ENCODE data around the gene PLIN4. TPM values are rescaled to one million over a fixed set of nuclear protein-coding genes. Genes with fewer than 3 reads are reported as not detected.

The PLIN4 gene, protein sequence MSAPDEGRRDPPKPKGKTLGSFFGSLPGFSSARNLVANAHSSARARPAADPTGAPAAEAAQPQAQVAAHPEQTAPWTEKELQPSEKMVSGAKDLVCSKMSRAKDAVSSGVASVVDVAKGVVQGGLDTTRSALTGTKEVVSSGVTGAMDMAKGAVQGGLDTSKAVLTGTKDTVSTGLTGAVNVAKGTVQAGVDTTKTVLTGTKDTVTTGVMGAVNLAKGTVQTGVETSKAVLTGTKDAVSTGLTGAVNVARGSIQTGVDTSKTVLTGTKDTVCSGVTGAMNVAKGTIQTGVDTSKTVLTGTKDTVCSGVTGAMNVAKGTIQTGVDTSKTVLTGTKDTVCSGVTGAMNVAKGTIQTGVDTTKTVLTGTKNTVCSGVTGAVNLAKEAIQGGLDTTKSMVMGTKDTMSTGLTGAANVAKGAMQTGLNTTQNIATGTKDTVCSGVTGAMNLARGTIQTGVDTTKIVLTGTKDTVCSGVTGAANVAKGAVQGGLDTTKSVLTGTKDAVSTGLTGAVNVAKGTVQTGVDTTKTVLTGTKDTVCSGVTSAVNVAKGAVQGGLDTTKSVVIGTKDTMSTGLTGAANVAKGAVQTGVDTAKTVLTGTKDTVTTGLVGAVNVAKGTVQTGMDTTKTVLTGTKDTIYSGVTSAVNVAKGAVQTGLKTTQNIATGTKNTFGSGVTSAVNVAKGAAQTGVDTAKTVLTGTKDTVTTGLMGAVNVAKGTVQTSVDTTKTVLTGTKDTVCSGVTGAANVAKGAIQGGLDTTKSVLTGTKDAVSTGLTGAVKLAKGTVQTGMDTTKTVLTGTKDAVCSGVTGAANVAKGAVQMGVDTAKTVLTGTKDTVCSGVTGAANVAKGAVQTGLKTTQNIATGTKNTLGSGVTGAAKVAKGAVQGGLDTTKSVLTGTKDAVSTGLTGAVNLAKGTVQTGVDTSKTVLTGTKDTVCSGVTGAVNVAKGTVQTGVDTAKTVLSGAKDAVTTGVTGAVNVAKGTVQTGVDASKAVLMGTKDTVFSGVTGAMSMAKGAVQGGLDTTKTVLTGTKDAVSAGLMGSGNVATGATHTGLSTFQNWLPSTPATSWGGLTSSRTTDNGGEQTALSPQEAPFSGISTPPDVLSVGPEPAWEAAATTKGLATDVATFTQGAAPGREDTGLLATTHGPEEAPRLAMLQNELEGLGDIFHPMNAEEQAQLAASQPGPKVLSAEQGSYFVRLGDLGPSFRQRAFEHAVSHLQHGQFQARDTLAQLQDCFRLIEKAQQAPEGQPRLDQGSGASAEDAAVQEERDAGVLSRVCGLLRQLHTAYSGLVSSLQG (N-terminal part only)
- 0.13 TPM in 1 of 2 replicates, not detected in the other for total RNA-seq

DNA sequence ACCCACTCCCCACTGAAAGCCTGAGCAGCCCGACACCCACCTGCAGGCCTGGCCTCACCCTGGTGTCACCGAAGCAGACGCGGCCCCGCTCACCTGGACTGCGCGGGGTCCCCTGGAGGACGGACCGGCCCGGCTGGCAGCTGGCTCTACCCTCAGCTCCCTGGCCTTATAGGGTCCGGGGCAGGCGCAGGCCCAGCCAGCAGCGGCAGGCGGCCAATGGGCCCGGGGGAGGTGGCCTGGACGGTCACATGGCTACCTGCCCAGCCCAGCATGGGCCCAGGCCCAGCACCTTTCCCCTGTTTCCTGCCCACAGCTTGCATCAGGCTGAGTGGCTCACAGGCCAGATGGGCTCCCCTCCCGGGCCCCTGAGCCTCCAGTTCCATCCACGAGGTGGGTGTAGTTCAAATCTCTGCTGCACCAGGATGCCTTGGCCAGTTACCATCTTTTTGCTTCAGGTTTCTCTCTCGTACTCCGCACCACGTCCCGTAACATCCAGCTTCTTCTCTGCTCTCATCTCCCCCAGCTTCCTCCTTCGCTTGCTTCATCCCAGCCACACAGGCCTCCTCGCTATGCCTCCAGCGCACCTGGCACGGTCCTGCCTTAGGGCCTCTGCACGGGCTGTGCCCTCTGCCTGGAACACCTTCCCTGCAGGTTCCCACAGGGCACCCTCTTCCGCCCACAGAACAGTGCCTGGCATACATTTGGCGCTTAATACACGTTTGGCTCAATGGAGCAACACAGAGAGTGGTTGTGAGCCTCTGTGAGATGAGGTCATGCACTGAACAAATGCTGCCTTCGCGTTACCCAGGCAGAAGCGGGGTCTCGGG, at the start of gene PLIN4:
TSS of gene PLIN4 (minus strand) at position 142 of the 827 bp plus-strand sequence. CDS start 214 bp downstream, outside the sequence.

DNA sequence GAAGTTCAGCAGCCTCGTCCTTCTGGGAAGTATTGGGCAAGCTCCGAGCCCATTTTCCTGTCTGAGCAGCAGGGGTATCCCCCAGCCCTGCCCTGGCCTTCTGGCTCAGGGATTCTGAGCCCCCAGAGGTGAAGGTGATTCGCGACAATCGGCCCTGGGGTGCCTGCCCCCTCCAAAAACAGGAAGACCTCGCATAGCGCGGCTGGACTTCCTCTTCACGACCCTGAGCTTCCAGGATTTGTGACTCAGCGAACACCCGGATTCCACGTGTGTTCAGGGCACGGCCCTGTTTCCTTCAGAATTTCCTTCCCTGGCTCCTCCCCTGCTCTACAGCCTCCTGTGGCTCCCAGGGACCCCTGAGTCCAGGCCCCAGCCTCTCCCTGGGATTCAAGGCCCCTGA, 41.3 kb upstream of the PLIN4 start, which contains the start of gene SEMA6B:
TSS of gene SEMA6B (minus strand) at position 116 of the 400 bp plus-strand sequence. CDS start 1,227 bp downstream, outside the sequence.

DNA sequence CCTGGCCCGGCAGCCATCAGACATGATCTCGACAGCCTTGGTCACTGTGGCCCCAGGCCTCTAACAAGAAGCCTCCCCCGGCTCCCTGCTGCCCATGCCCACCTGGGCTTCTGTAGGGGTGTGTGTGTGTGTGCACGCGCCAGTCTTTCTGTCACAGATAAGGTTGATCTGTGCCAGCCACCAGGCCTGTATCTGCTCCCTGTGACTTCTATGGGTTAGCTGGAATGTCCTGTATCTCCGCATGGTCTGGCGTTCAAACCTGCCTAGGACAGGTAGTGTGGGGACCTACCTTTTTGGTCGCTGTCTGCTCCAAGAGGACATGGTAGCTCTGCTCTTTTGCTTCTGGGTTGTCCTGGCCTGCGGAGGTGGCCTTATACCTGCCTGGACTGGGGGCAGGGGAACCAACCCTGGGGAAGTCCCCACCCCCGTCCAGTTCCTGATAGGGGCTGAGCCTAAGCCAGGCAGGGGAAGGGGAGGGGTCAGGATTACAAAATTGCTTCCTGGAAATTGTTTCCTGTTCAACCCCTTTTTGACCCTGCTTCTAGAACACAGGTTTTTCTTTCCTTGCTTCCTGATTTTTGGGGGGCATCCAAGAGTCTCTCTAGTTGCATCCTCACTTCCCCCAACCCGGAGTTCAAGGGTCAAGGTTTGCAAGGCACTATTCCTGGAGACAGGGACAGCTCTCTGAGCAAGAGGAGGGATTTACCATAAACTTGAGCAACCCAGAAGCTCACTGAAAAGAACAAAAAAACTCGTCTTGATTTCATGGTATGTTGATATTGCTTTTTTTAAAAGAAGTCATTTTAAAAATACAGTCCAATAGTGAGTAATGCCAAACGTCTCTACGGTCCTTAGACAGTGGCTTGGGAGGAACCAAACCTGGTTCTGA, 21.7 kb upstream of the PLIN4 start, which contains the start of gene LRG1:
TSS of gene LRG1 (minus strand) at position 344 of the 889 bp plus-strand sequence. CDS start at position 321, 23 bp downstream.

DNA sequence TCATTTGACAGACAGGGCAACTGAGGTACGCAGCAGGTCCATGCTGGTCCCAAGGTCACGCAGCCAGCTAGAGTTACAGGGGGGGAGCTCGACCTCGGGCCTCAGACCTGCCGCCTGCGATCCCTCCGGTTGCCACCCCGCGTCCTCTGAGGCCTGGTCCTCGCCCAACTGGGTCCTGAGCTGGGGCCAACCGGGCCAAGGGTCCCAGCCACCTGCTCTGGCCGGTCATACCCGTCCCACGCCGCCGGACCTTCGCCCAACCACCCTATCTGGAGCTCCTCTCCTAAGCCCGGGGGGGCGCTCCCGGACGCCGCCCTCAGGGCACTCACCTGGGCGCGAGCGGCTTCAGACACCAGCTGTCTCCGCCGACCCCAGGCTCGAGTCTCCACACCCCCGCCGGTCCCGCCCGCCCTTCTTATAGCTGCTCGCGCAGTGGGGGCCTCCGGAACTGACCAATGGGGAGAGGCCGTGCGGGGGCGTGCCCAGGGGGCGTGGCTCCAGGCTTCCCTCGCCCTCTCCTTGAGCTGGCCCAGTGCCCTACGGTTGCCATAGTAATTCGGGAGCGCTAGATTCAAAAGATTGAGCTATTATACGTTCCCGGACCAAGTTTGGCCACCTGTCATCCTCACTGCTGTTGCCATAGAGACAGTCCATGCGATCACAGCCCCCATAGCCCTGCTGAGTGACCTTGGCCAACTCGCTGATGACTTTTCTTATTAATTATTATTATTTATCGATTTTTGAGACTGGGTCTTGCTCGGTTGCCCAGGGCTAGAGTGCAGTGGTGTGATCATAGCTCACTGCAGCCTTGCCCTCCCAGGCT, 16.8 kb upstream of the PLIN4 start, which contains the start of gene PLIN5:
TSS of gene PLIN5 (minus strand) at position 389 of the 823 bp plus-strand sequence. CDS start 1,150 bp downstream, outside the sequence.

DNA sequence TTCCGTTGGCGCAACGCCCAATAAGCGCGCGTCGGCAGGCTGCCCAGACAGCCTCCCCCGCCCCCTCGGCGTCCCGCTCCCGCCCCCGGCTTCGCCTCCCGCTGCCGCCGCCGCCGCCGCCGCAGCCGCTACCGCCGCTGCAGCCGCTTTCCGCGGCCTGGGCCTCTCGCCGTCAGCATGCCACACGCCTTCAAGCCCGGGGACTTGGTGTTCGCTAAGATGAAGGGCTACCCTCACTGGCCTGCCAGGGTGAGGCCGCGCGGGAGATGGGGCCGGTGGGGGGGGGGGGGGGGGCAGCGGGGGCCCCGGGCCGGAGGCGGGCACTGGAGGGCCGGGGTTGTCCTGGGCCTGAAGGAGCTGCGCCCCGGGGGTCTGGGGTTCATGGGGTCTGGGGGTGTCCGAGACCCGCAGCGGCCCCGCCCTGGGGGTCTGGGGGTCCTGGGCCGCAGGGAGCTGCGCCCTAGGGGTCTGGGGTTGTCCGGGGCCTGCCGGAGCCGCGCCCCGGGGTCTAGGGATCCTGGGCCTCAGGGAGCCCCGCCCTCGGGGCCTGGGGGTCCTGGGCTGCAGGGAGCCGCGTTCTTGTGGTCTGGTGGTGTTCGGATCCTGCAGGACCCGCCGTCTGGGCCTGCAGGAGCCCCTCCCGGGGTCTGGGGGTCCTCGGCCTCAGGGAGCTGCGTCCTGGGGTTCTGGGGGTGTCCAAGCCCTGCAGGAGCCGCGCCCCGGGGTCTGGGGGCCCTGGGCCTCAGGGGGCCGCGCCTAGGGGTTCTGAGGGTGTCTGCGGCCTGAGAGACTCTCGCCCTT, 45.9 kb downstream of the PLIN4 start, which contains the start of gene HDGFL2:
TSS of gene HDGFL2 (plus strand) at position 124 of the 801 bp plus-strand sequence. CDS start at position 178, 54 bp downstream.

DNA sequence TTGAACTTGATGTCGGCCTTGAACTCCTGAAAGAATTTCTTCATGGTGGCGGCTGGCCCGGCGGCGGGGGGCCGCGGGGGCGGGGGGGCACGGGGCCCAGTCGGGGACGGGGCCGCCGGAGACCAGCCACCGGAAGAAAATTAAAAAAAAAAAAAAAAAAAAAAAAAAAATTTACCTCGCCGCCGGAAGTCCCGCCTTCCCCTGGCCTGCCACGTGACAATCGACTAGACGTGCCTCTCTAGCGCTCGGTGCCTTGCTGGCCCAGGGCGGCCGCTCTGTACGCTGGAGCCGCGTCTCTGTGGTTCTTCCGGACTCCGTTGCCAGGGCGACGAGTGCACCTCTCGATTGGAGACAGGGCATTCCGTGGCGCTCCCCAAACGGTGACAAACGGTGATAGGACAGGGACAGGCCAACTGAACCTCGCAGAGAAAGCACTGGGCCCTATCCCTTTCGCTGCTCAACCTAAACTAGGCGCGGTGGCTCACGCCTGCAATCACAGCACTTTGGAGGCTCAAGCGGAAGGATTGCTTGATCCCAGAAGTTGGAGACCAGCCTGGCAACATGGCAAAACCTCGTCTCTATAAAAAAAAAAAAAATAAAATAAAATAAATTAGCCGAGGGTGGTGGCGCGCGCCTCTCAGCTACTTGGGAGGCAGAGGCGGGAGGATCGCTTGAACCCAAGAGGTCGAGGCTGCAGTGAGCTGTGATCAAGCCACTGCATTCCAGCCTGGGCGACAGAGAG, 60.5 kb downstream of the PLIN4 start, which contains the start of gene UBXN6:
TSS of gene UBXN6 (minus strand) at position 141 of the 742 bp plus-strand sequence. CDS start at position 44, 97 bp downstream.

Other genes with a start within 250 kb of the PLIN4 start
- not detected in 2 replicates for gene SHD, start 239.2 kb downstream of the PLIN4 start, total RNA-seq
- gene TMIGD2, start 216.1 kb downstream of the PLIN4 start, total RNA-seq = not detected in 2 replicates
- 13.8 and 29.7 TPM in 2 replicates for gene FSD1, start 213.9 kb downstream of the PLIN4 start, total RNA-seq
- gene STAP2, start 179.7 kb downstream of the PLIN4 start, total RNA-seq = 42.7 and 52.2 TPM in 2 replicates
- gene MPND, start 174.9 kb downstream of the PLIN4 start, total RNA-seq = 6.2 and 11.0 TPM in 2 replicates
- gene SH3GL1, start 117.9 kb downstream of the PLIN4 start, total RNA-seq = 99.9 and 101 TPM in 2 replicates
- gene CHAF1A, start 115.8 kb downstream of the PLIN4 start, total RNA-seq = 12.0 and 31.4 TPM in 2 replicates
- 114 and 193 TPM in 2 replicates for gene UBXN6, start 60.7 kb downstream of the PLIN4 start, total RNA-seq
- gene HDGFL2, start 46.2 kb downstream of the PLIN4 start, total RNA-seq = 66.5 and 69.6 TPM in 2 replicates
- gene PLIN5, start 16.7 kb upstream of the PLIN4 start, total RNA-seq = not detected in 2 replicates
- under 0.01 TPM in 1 of 2 replicates, not detected in the other for gene LRG1, start 21.6 kb upstream of the PLIN4 start, total RNA-seq
- 0.49 and 3.3 TPM in 2 replicates for gene SEMA6B, start 41.2 kb upstream of the PLIN4 start, total RNA-seq
- gene TNFAIP8L1, start 121.0 kb upstream of the PLIN4 start, total RNA-seq = 3.3 and 10.8 TPM in 2 replicates
- gene MYDGF, start 151.9 kb upstream of the PLIN4 start, total RNA-seq = 129 and 171 TPM in 2 replicates
- gene DPP9, start 205.4 kb upstream of the PLIN4 start, total RNA-seq = 57.8 and 127 TPM in 2 replicates

All from mesangial cell (primary cell).